HepG2 (cell line): Measurements from ENCODE around the gene NNMT. TPM values are rescaled to one million over a fixed set of nuclear protein-coding genes. Genes with fewer than 3 reads are reported as not detected.

Experiments used
- ATF4 ChIP-seq, 2 experiments: fragments of 450-650 bp in 1 of 2; sonication (generic) in 1 of 2; formaldehyde crosslinking; IDR thresholded peaks; 2 replicates each; pipeline versions ENCODE4 v1.5.0 to v1.8.0; 2020 to 2022; ENCODE audit warnings: mild to moderate bottlenecking in 1 of 2, missing genetic modification reagents in 1 of 2
- DZIP1 ChIP-seq: sonication (generic); formaldehyde crosslinking; IDR thresholded peaks from 2 replicates; pipeline ENCODE4 v1.5.0; 2020; ENCODE audit warnings: mild to moderate bottlenecking, missing genetic modification reagents
- FOXA1 ChIP-seq, 2 experiments: fragments of 450-650 bp in 1 of 2; sonication (generic) in 1 of 2; formaldehyde crosslinking in 1 of 2; IDR thresholded peaks; 2 replicates each; pipeline versions ENCODE4 v1.4.0 to v1.6.1; 2016 to 2020; ENCODE audit warnings: missing genetic modification reagents in 1 of 2
- FOXO4 ChIP-seq: sonication (generic); formaldehyde crosslinking; conservative IDR thresholded peaks from 2 replicates; pipeline ENCODE4 v1.8.1; 2023; ENCODE audit warnings: missing genetic modification reagents
- NCOR1 ChIP-seq: fragments of 200-600 bp; sonication (generic); IDR thresholded peaks from 2 replicates; pipeline ENCODE4 v1.7.0; 2017; ENCODE audit warnings: antibody characterized with exemption, low read length, borderline replicate concordance
- RFX5 ChIP-seq: IDR thresholded peaks from 2 replicates; pipeline ENCODE4 v1.6.1; 2011; ENCODE audit warnings: low read depth, low read length, improper control_type of control experiment
- ZBTB42 ChIP-seq: sonication (generic); formaldehyde crosslinking; IDR thresholded peaks from 2 replicates; pipeline ENCODE4 v1.5.0; 2020; ENCODE audit warnings: mild to moderate bottlenecking, missing genetic modification reagents
- ZMAT3 ChIP-seq: sonication (generic); formaldehyde crosslinking; conservative IDR thresholded peaks from 2 replicates; pipeline ENCODE4 v1.7.0; 2021; ENCODE audit warnings: missing genetic modification reagents
- ZNF207 ChIP-seq: fragments of 450-650 bp; IDR thresholded peaks from 2 replicates; pipeline ENCODE4 v1.6.1; 2016; ENCODE audit warnings: antibody characterized with exemption, borderline replicate concordance
- ZNF235 ChIP-seq: sonication (generic); formaldehyde crosslinking; IDR thresholded peaks from 2 replicates; pipeline ENCODE4 v1.8.1; 2023; ENCODE audit warnings: mild to moderate bottlenecking, missing genetic modification reagents, borderline replicate concordance
- ZNF263 ChIP-seq: sonication (generic); formaldehyde crosslinking; IDR thresholded peaks from 2 replicates; pipeline ENCODE4 v1.4.0; 2020; ENCODE audit warnings: missing genetic modification reagents
- ZNF331 ChIP-seq: sonication (generic); formaldehyde crosslinking; IDR thresholded peaks from 2 replicates; pipeline ENCODE4 v1.4.0; 2020; ENCODE audit warnings: missing genetic modification reagents
- ZNF616 ChIP-seq: sonication (generic); formaldehyde crosslinking; IDR thresholded peaks from 2 replicates; pipeline ENCODE4 v1.5.0; 2020; ENCODE audit warnings: low read depth, mild to moderate bottlenecking, missing genetic modification reagents
- ZNF639 ChIP-seq: conservative IDR thresholded peaks from 2 replicates; pipeline ENCODE4 v1.6.1; 2018; ENCODE audit warnings: missing genetic modification reagents
- ZNF772 ChIP-seq: sonication (generic); formaldehyde crosslinking; IDR thresholded peaks from 2 replicates; pipeline ENCODE4 v1.5.0; 2020; ENCODE audit warnings: mild to moderate bottlenecking, missing genetic modification reagents
- ZNF792 ChIP-seq: IDR thresholded peaks from 2 replicates; pipeline ENCODE4 v1.6.1; 2016
- polyA plus RNA-seq, 8 experiments: library from polyadenylated mRNA; depleted of rRNA in 3 of 8; stranded (reverse) in 7 of 8; unstranded in 1 of 8; fragments of >200 nt; fragmentation: Illumina TruSeq in 4 of 8; extraction: Trizol in 4 of 8; gene quantifications; 2 replicates each; pipeline versions ENCODE4 v1.2.1 to v1.2.3, GENCODE V29; 2011 to 2016; ENCODE audit warnings: low read depth in 4 of 8, missing spikeins in 1 of 8, mixed read lengths in 1 of 8; ENCODE audit not compliant: insufficient read depth in 1 of 8
- total RNA-seq, 5 experiments: library from RNA; depleted of rRNA; stranded (reverse); fragments of >200 nt; fragmentation: Illumina TruSeq; extraction: Trizol; gene quantifications; 2 replicates each; pipeline ENCODE4 v1.2.3, GENCODE V29; 2016; ENCODE audit warnings: low read depth in 1 of 5
- TF ChIP-seq, protein P1 (sequence below): sonication (generic); formaldehyde crosslinking; IDR thresholded peaks from 2 replicates; pipeline ENCODE4 v1.4.0; 2020; ENCODE audit warnings: mild to moderate bottlenecking, missing genetic modification reagents
- TF ChIP-seq, protein P2 (sequence below): sonication (generic); formaldehyde crosslinking; IDR thresholded peaks from 2 replicates; pipeline ENCODE4 v1.5.0; 2020; ENCODE audit warnings: missing genetic modification reagents, mild to moderate bottlenecking, borderline replicate concordance
- TF ChIP-seq, protein P3 (sequence below): sonication (generic); formaldehyde crosslinking; IDR thresholded peaks from 2 replicates; pipeline ENCODE4 v1.4.0; 2020; ENCODE audit warnings: missing genetic modification reagents

The NNMT gene
- total and polyA plus RNA-seq, 2 of the 13 experiments (the other 11 are each of a cell fraction or from before 2014, with no cell fraction given), result 0.13 TPM; not detected in 1

DNA sequence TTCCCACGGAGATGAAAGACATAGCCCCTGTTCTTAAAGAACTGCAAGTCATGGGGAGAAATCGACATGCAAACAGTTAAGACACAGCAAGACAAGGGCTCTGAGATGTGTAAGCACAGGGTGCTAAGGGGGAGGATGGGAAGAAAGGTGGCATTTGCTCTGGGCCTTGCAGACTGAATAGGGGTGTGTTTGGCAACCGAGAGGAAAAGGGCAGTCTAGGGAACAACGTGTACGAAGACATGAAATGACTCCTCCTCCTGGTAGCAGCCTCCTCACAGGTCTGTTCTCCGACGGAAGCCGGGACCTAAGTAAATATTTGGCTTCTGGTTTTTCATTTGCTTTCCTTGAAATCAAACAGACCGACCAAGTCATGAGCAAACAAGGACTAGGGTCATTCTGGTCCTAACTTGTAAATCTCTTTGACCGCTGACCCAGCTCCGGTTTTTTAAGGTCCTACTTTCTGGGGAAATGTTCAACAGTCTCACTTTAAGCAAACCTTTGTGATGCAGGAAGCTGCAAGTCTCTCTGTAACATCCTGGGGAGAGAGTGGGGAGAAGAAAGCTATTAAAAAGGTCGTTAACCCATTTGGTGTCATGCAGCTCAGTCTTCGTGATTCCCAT, 19.7 kb downstream of the NNMT start (continued):
- TF ChIP-seq FOXO4 (no peak), RFX5 (no peak), DZIP1 (CRISPR knock-in tag) (no peak), ZNF207 (no peak), ATF4 (CRISPR knock-in tag; IDR thresholded peaks at IDR 0.05) (no peak), ZBTB42 (no peak), ZMAT3 (CRISPR knock-in tag) (no peak), ZNF639 (no peak), ZNF616 (CRISPR knock-in tag) (no peak), NCOR1 (no peak; the same call in 1 of the 2 replicates), ZNF772 (no peak), ZNF792 (no peak), ZNF235 (CRISPR knock-in tag) (no peak), ZNF263 (CRISPR knock-in tag) (0 out of 2 replicates have a peak, but pooled peaks have one; percentile 41), ZNF331 (no peak), FOXA1 (IDR thresholded peaks at IDR 0.05) (peak; percentile 65; the same call in 1 of the 2 replicates), FOXA1 (CRISPR knock-in tag; IDR thresholded peaks at IDR 0.05) (peak; percentile 96)
- TF ChIP-seq, protein P1, sequence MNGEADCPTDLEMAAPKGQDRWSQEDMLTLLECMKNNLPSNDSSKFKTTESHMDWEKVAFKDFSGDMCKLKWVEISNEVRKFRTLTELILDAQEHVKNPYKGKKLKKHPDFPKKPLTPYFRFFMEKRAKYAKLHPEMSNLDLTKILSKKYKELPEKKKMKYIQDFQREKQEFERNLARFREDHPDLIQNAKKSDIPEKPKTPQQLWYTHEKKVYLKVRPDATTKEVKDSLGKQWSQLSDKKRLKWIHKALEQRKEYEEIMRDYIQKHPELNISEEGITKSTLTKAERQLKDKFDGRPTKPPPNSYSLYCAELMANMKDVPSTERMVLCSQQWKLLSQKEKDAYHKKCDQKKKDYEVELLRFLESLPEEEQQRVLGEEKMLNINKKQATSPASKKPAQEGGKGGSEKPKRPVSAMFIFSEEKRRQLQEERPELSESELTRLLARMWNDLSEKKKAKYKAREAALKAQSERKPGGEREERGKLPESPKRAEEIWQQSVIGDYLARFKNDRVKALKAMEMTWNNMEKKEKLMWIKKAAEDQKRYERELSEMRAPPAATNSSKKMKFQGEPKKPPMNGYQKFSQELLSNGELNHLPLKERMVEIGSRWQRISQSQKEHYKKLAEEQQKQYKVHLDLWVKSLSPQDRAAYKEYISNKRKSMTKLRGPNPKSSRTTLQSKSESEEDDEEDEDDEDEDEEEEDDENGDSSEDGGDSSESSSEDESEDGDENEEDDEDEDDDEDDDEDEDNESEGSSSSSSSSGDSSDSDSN (CRISPR knock-in tag), result no peak
- TF ChIP-seq, protein P2, sequence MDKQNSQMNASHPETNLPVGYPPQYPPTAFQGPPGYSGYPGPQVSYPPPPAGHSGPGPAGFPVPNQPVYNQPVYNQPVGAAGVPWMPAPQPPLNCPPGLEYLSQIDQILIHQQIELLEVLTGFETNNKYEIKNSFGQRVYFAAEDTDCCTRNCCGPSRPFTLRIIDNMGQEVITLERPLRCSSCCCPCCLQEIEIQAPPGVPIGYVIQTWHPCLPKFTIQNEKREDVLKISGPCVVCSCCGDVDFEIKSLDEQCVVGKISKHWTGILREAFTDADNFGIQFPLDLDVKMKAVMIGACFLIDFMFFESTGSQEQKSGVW, result no peak
- TF ChIP-seq, protein P3, sequence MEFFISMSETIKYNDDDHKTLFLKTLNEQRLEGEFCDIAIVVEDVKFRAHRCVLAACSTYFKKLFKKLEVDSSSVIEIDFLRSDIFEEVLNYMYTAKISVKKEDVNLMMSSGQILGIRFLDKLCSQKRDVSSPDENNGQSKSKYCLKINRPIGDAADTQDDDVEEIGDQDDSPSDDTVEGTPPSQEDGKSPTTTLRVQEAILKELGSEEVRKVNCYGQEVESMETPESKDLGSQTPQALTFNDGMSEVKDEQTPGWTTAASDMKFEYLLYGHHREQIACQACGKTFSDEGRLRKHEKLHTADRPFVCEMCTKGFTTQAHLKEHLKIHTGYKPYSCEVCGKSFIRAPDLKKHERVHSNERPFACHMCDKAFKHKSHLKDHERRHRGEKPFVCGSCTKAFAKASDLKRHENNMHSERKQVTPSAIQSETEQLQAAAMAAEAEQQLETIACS (CRISPR knock-in tag), result no peak
